Uterus (tissue), 2 donors: ENCODE measurements around the gene GSPT1.

Experiments used
- CTCF ChIP-seq, 4 experiments: fragments of 200-600 bp in 2 of 4; fragments of 450-650 bp in 2 of 4; sonication (generic) in 2 of 4; IDR thresholded peaks; one replicate each; pipeline ENCODE4 v1.5.1; 2016 to 2019; ENCODE audit warnings: antibody characterized with exemption in 4 of 4, mild to moderate bottlenecking in 2 of 4, moderate library complexity in 1 of 4
- POLR2A ChIP-seq, 2 donors: fragments of 450-650 bp; IDR thresholded peaks; one replicate each; pipeline ENCODE4 v1.6.1; 2016; ENCODE audit warnings: antibody characterized with exemption in 2 of 2, mild to moderate bottlenecking in 1 of 2, moderate library complexity in 1 of 2

- no peak for TF ChIP-seq CTCF (IDR thresholded peaks at IDR 0.05)
- TF ChIP-seq POLR2A (IDR thresholded peaks at IDR 0.05) = no peak
These were observed 39.5 kb downstream of the GSPT1 start for GRCh38 chr16:11876306-11876705.
